Panc1 (cell line): ENCODE data around the gene PBX1. TPM values are rescaled to one million over a fixed set of nuclear protein-coding genes. Genes with fewer than 3 reads are reported as not detected.

Experiments used
- ATAC-seq: fragments of 200-7000 bp; cut with Tn5 transposase; 2 replicates; pipeline ENCODE4 v1.9.1; 2020; ENCODE audit warnings: mild to moderate bottlenecking, moderate library complexity
- BruUV-seq: library from RNA; stranded (reverse); fragments of 400-500 nt; replicated peaks from 2 replicates; lab custom pipeline; 2021; lab: Mats Ljungman, UMichigan
- CTCF ChIA-PET: fragments of 300-600 bp; sonication (Branson Sonifier 250); formaldehyde crosslinking; loops from one replicate; lab custom pipeline; 2022; ENCODE audit warnings: antibody characterized with exemption; lab: Charles Lee
- POLR2A ChIA-PET: fragments of 300-600 bp; sonication (Branson Sonifier 250); formaldehyde crosslinking; loops from one replicate; lab custom pipeline; 2022; ENCODE audit warnings: antibody characterized with exemption; lab: Charles Lee
- DNase-seq: peaks from one replicate; pipeline ENCODE4 v3.0.0-alpha.2; 2010; ENCODE audit warnings: low read depth, low spot score
- H3K27ac ChIP-seq: 2 replicates; pipeline ENCODE4 v1.5.1; 2011; ENCODE audit warnings: mild to moderate bottlenecking, low read length, inconsistent platforms
- H3K27me3 ChIP-seq: fragments of 200-500 bp; sonication (Bioruptor generic); 2 replicates; pipeline ENCODE4 v1.6.0; 2014; ENCODE audit warnings: low read length, inconsistent platforms; ENCODE audit not compliant: control insufficient read depth, insufficient read depth
- H3K36me3 ChIP-seq: fragments of 200-500 bp; sonication (Bioruptor generic); 2 replicates; pipeline ENCODE4 v1.5.1; 2014; ENCODE audit warnings: inconsistent platforms, mild to moderate bottlenecking, low read length, moderate library complexity; ENCODE audit not compliant: control insufficient read depth, insufficient read depth
- H3K4me1 ChIP-seq: 2 replicates; pipeline ENCODE4 v1.5.1; 2011; ENCODE audit warnings: inconsistent platforms, mild to moderate bottlenecking, low read length, moderate library complexity; ENCODE audit not compliant: control insufficient read depth, insufficient read depth
- H3K4me3 ChIP-seq, 2 experiments: 2 replicates each; pipeline ENCODE4 v1.5.1; 2011 to 2012; ENCODE audit warnings: low read depth in 2 of 2, low read length in 2 of 2, mild to moderate bottlenecking in 2 of 2, inconsistent platforms in 1 of 2, moderate library complexity in 1 of 2
- H3K9me3 ChIP-seq: fragments of 200-500 bp; sonication (Bioruptor generic); 2 replicates; pipeline ENCODE4 v1.5.1; 2014; ENCODE audit warnings: low read depth, mild to moderate bottlenecking, inconsistent platforms, low read length, moderate library complexity; ENCODE audit not compliant: control insufficient read depth, insufficient read depth
- POLR2AphosphoS5 ChIP-seq: IDR thresholded peaks from 2 replicates; pipeline ENCODE4 v1.6.1; 2012; ENCODE audit warnings: mild to moderate bottlenecking, low read depth, low read length, moderate library complexity
- SIN3A ChIP-seq: IDR thresholded peaks from 2 replicates; pipeline ENCODE4 v1.6.1; 2012; ENCODE audit warnings: low read depth, mild to moderate bottlenecking, low read length, moderate library complexity, borderline replicate concordance; ENCODE audit not compliant: insufficient read depth
- TCF7L2 ChIP-seq: IDR thresholded peaks from 2 replicates; pipeline ENCODE4 v1.6.1; 2011; ENCODE audit warnings: mild to moderate bottlenecking, low read depth, low read length, inconsistent platforms
- in situ Hi-C: cut with HindIII; loops from 2 replicates; pipeline ENCODE4 v1.10.0; 2016; ENCODE audit warnings: low sequenced_read_pairs, low pct_unique_long_range_greater_than_20kb
- intact Hi-C: fragments of 100-400 bp; cut with micrococcal nuclease; formaldehyde crosslinking; loops from one replicate; pipeline ENCODE4 v1.10.0; 2022; ENCODE audit not compliant: unreplicated experiment
- total RNA-seq: library from RNA; stranded (reverse); gene quantifications from one replicate; pipeline ENCODE4 v1.2.1, GENCODE V29; 2021; ENCODE audit not compliant: unreplicated experiment
- TF ChIP-seq, protein P1 (sequence below): fragments of 450-650 bp; IDR thresholded peaks from 2 replicates; pipeline ENCODE4 v1.5.1; 2017; ENCODE audit warnings: mild to moderate bottlenecking
- TF ChIP-seq, protein P2 (sequence below), 2 experiments: IDR thresholded peaks; 2 replicates each; pipeline ENCODE4 v1.6.1; 2011 to 2012; ENCODE audit warnings: low read depth in 2 of 2, control low read depth in 1 of 2, low read length in 1 of 2, mild to moderate bottlenecking in 1 of 2, moderate library complexity in 1 of 2; ENCODE audit not compliant: insufficient read depth in 1 of 2

The PBX1 gene
- total RNA-seq, 1 experiment from 2014 or later = 2.0 TPM

DNA sequence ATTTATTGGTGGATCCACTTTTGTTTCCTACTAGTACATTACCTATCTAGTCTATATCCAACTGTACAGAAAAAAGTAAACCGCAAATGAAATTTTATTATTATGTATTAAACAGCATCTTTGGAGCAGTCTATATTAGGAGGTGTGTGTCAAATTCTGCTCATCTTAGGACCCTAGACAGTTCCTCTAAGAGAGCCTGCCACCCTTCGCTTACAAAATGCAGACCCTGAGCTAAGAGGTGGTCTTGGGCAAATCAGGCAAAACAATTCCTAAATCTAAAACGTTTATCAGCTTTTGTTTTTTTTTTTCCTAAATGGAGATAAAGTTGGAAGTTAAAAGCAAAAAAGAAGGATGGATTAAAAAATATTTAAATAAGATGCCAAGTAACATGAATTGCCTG is 85.3 kb downstream of the PBX1 start:
- TF ChIP-seq, protein P1, sequence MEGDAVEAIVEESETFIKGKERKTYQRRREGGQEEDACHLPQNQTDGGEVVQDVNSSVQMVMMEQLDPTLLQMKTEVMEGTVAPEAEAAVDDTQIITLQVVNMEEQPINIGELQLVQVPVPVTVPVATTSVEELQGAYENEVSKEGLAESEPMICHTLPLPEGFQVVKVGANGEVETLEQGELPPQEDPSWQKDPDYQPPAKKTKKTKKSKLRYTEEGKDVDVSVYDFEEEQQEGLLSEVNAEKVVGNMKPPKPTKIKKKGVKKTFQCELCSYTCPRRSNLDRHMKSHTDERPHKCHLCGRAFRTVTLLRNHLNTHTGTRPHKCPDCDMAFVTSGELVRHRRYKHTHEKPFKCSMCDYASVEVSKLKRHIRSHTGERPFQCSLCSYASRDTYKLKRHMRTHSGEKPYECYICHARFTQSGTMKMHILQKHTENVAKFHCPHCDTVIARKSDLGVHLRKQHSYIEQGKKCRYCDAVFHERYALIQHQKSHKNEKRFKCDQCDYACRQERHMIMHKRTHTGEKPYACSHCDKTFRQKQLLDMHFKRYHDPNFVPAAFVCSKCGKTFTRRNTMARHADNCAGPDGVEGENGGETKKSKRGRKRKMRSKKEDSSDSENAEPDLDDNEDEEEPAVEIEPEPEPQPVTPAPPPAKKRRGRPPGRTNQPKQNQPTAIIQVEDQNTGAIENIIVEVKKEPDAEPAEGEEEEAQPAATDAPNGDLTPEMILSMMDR = no peak
- TF ChIP-seq, protein P2, sequence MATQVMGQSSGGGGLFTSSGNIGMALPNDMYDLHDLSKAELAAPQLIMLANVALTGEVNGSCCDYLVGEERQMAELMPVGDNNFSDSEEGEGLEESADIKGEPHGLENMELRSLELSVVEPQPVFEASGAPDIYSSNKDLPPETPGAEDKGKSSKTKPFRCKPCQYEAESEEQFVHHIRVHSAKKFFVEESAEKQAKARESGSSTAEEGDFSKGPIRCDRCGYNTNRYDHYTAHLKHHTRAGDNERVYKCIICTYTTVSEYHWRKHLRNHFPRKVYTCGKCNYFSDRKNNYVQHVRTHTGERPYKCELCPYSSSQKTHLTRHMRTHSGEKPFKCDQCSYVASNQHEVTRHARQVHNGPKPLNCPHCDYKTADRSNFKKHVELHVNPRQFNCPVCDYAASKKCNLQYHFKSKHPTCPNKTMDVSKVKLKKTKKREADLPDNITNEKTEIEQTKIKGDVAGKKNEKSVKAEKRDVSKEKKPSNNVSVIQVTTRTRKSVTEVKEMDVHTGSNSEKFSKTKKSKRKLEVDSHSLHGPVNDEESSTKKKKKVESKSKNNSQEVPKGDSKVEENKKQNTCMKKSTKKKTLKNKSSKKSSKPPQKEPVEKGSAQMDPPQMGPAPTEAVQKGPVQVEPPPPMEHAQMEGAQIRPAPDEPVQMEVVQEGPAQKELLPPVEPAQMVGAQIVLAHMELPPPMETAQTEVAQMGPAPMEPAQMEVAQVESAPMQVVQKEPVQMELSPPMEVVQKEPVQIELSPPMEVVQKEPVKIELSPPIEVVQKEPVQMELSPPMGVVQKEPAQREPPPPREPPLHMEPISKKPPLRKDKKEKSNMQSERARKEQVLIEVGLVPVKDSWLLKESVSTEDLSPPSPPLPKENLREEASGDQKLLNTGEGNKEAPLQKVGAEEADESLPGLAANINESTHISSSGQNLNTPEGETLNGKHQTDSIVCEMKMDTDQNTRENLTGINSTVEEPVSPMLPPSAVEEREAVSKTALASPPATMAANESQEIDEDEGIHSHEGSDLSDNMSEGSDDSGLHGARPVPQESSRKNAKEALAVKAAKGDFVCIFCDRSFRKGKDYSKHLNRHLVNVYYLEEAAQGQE (IDR thresholded peaks at IDR 0.05; ENCODE audit: insufficient read depth in 1 of 2, low read depth in 2 of 2, low read length in 1 of 2) = no peak
- TF ChIP-seq TCF7L2 (no peak), POLR2AphosphoS5 (no peak), SIN3A (no peak)
- in situ Hi-C loops = no loop called here

DNA sequence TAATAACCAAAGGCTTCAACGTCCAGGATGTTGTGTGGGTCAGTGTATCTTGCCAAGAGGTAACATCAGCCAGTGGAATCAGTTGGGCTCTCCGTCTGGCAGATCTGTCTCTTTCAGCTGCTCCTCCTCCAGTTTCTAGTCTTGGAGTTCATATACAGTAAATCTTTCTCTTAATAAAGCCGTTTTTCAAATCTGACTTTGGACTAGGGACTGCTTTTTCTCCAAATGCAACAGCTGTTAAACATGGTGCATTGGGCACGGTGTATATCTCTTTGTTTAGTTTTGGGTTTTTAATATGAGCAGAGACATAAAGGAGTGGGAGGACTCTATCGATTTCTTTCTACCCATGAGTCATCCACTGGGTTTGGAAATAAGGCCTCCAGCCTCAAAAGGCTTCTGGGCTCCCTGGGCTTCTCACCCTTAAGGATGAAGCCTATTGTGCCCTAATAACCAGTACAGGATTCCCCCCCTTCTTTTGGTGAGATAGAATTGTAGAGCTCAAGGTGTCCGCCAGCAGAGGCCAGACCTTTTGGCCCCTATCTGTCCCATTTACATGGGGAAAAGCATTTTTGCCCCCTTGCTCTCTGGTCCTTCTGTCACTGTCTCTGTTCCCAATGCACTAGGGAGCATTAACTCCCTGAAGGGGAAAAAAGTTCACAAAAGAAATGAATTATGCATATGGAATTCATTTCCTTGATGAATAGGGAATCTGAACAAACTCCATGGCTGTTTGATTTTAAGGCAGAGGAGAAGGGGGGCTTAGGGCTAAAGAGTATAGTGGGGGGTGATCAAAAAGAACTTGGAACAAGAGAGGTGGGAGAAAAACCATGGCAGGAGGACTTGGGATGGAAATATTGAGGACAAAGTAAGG is 86.0 kb downstream of the PBX1 start:
- no TSS peak for BruUV-seq
- no peaks in the 10 kb centered on the region for H3K9me3 ChIP-seq
- ChIA-PET CTCF (no interaction called here), POLR2A (no interaction called here)
- intact Hi-C loops = no loop called here
- ATAC-seq (no peak), DNase-seq (no peak)
- no peak for TF ChIP-seq POLR2AphosphoS5
- H3K4me1 ChIP-seq = no peaks in the 10 kb centered on the region
- H3K27me3 ChIP-seq = no peaks in the 10 kb centered on the region
- H3K4me3 ChIP-seq = no peak overlapping the region
- H3K27ac ChIP-seq = no peak overlapping the region
- H3K36me3 ChIP-seq = no peaks in the 10 kb centered on the region
- in situ Hi-C loops = no loop called here

More for the DNA sequence above, 85.3 kb downstream of the PBX1 start:
- H3K9me3 ChIP-seq = no peaks in the 10 kb centered on the region
- no peak overlapping the region for H3K4me3 ChIP-seq
- BruUV-seq = no TSS peak
- H3K27ac ChIP-seq = no peak overlapping the region
- no peaks in the 10 kb centered on the region for H3K4me1 ChIP-seq
- no peak for DNase-seq
- POLR2A ChIA-PET = no interaction called here
- no peaks in the 10 kb centered on the region for H3K27me3 ChIP-seq
- intact Hi-C loops = no loop called here
- ATAC-seq = no peak
- CTCF ChIA-PET = no interaction called here
- no peaks in the 10 kb centered on the region for H3K36me3 ChIP-seq

DNA sequence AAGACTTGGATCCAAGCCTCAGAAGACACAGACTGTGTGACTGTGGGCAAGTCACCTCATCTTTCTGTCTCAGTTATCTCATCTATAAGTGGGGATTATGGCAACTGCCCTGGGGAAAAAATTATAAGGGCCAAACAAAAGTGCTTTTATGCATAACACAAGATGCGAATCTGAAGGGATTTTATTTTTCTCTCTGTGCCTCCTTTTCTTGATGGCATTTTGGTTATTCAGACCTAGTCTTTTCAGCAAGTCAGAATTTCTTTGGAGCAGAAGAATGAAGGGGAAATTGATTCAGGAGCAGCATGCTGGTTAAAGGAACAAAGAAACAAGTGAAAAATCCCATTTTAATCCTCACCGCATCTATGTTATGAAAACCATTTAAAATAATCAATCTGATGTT is 86.9 kb downstream of the PBX1 start:
- Histone ChIP-seq H3K27ac (no peak overlapping the region), H3K9me3 (no peaks in the 10 kb centered on the region), H3K4me3 (no peak overlapping the region), H3K36me3 (no peaks in the 10 kb centered on the region), H3K27me3 (no peaks in the 10 kb centered on the region), H3K4me1 (no peaks in the 10 kb centered on the region)
- ATAC-seq (no peak), DNase-seq (no peak)
- TF ChIP-seq, protein P1 = no peak
- TF ChIP-seq SIN3A (no peak), POLR2AphosphoS5 (no peak), TCF7L2 (no peak)
- TF ChIP-seq, protein P2 (IDR thresholded peaks at IDR 0.05; ENCODE audit: insufficient read depth in 1 of 2, low read depth in 2 of 2, low read length in 1 of 2) = no peak
- BruUV-seq = no TSS peak
- ChIA-PET CTCF (no interaction called here), POLR2A (no interaction called here)
- in situ Hi-C loops (no loop called here), intact Hi-C loops (no loop called here)
